Neuronal stem cell (in vitro differentiated cells): Measurements from ENCODE around the gene SLX1A.

Experiments used
- DNase-seq: peaks from one replicate; pipeline ENCODE4 v3.0.0-alpha.2; 2013; ENCODE audit warnings: low spot score
- H2AFZ ChIP-seq: one replicate; pipeline ENCODE4 v1.6.1; 2013; ENCODE audit warnings: mild to moderate bottlenecking, low read length, inconsistent platforms
- H2AK5ac ChIP-seq: 2 replicates; pipeline ENCODE4 v1.6.1; 2013; ENCODE audit warnings: low read depth, mild to moderate bottlenecking, inconsistent platforms, low read length, moderate library complexity, mixed read lengths
- H2BK120ac ChIP-seq: 2 replicates; pipeline ENCODE4 v1.6.1; 2013; ENCODE audit warnings: low read depth, mild to moderate bottlenecking, inconsistent platforms, low read length, moderate library complexity, mixed read lengths
- H2BK12ac ChIP-seq: one replicate; pipeline ENCODE4 v1.6.1; 2013; ENCODE audit warnings: low read length, inconsistent platforms
- H2BK15ac ChIP-seq: 2 replicates; pipeline ENCODE4 v1.6.1; 2013; ENCODE audit warnings: mild to moderate bottlenecking, low read length, inconsistent platforms, mixed read lengths
- H2BK5ac ChIP-seq: one replicate; pipeline ENCODE4 v1.6.1; 2013; ENCODE audit warnings: inconsistent platforms, mild to moderate bottlenecking, low read length, moderate library complexity
- H3K14ac ChIP-seq: one replicate; pipeline ENCODE4 v1.6.1; 2013; ENCODE audit warnings: low read length, inconsistent platforms
- H3K18ac ChIP-seq: 2 replicates; pipeline ENCODE4 v1.6.1; 2013; ENCODE audit warnings: low read length, inconsistent platforms
- H3K23ac ChIP-seq: 2 replicates; pipeline ENCODE4 v1.6.1; 2013; ENCODE audit warnings: low read depth, mild to moderate bottlenecking, mixed read lengths, low read length, inconsistent platforms; ENCODE audit not compliant: poor library complexity
- H3K27ac ChIP-seq: replicated peaks from 3 replicates; pipeline ENCODE4 v1.5.1; 2013; ENCODE audit warnings: low read length, inconsistent platforms
- H3K27me3 ChIP-seq, 3 experiments: 2 replicates each; pipeline ENCODE4 v1.6.1; 2013; ENCODE audit warnings: low read length in 3 of 3, mild to moderate bottlenecking in 2 of 3, inconsistent platforms in 1 of 3, low read depth in 1 of 3, mixed read lengths in 1 of 3, moderate library complexity in 1 of 3; ENCODE audit not compliant: control insufficient read depth in 3 of 3, insufficient read depth in 3 of 3
- H3K36me3 ChIP-seq, 2 donors: replicated peaks in 1 of 2; 2 replicates each; pipeline ENCODE4 v1.6.1; 2013; ENCODE audit warnings: low read length in 2 of 2; ENCODE audit not compliant: control insufficient read depth in 2 of 2, insufficient read depth in 2 of 2
- H3K4ac ChIP-seq: 2 replicates; pipeline ENCODE4 v1.6.1; 2013; ENCODE audit warnings: inconsistent platforms, mild to moderate bottlenecking, low read length, moderate library complexity
- H3K4me1 ChIP-seq, 2 donors: 1 replicate in 1 of 2; 2 replicates in 1 of 2; pipeline ENCODE4 v1.6.1; 2013; ENCODE audit warnings: low read length in 2 of 2, low read depth in 1 of 2; ENCODE audit not compliant: control insufficient read depth in 2 of 2, insufficient read depth in 1 of 2
- H3K4me2 ChIP-seq: one replicate; pipeline ENCODE4 v1.6.1; 2013; ENCODE audit warnings: mild to moderate bottlenecking, low read length, inconsistent platforms; ENCODE audit not compliant: insufficient read depth, poor library complexity, severe bottlenecking
- H3K4me3 ChIP-seq, 2 donors: 2 replicates each; pipeline ENCODE4 v1.5.1; 2013; ENCODE audit warnings: low read length in 2 of 2, mild to moderate bottlenecking in 2 of 2, inconsistent platforms in 1 of 2, moderate library complexity in 1 of 2
- H3K79me1 ChIP-seq: one replicate; pipeline ENCODE4 v1.6.1; 2013; ENCODE audit warnings: low read depth, mild to moderate bottlenecking, inconsistent platforms, low read length, moderate library complexity
- H3K9ac ChIP-seq: one replicate; pipeline ENCODE4 v1.6.1; 2013; ENCODE audit warnings: mild to moderate bottlenecking, low read depth, low read length, inconsistent platforms; ENCODE audit not compliant: poor library complexity
- H3K9me3 ChIP-seq, 2 donors: replicated peaks in 1 of 2; 2 replicates each; pipeline versions ENCODE3 to v1.6.1; 2013; ENCODE audit warnings: low read length in 2 of 2, mild to moderate bottlenecking in 2 of 2, inconsistent platforms in 1 of 2, low read depth in 1 of 2, mixed read lengths in 1 of 2, moderate library complexity in 1 of 2; ENCODE audit not compliant: control insufficient read depth in 2 of 2, insufficient read depth in 1 of 2
- H4K8ac ChIP-seq: one replicate; pipeline ENCODE4 v1.6.1; 2013; ENCODE audit warnings: low read depth, mild to moderate bottlenecking, inconsistent platforms, low read length, moderate library complexity
- H4K91ac ChIP-seq: one replicate; pipeline ENCODE4 v1.6.1; 2013; ENCODE audit warnings: low read length, low read depth, mild to moderate bottlenecking, inconsistent platforms; ENCODE audit not compliant: poor library complexity
- WGBS, 2 donors: extraction: QIAGEN DNeasy Blood & Tissue Kit; methylation state at CpG; one replicate each; pipeline ENCODE4 v1.1.7; 2013; ENCODE audit warnings: missing lambda C conversion rate in 2 of 2, mixed read lengths in 1 of 2; ENCODE audit not compliant: insufficient read length in 2 of 2, insufficient replicate concordance in 1 of 2; ENCODE audit errors: extremely low coverage in 2 of 2; 5-methylcytosine and 5-hydroxymethylcytosine counted together

The SLX1A gene

GRCh38 chr16:30155188-30155587, 38.5 kb upstream of the SLX1A start:
- H3K36me3 ChIP-seq, result no peaks in the 10 kb centered on the region
- H2AFZ ChIP-seq, result no peak overlapping the region
- H3K23ac ChIP-seq, result no peak overlapping the region
- H4K91ac ChIP-seq, result no peak overlapping the region
- no peaks in the 10 kb centered on the region for H3K27me3 ChIP-seq
- H3K9me3 ChIP-seq, result no peaks in the 10 kb centered on the region
- no peak overlapping the region for H3K4ac ChIP-seq
- no peak overlapping the region for H3K18ac ChIP-seq
- H3K27ac ChIP-seq, result no peak overlapping the region
- H3K14ac ChIP-seq, result no peak overlapping the region
- H2BK15ac ChIP-seq, result no peak overlapping the region
- no peak for DNase-seq
- H2BK12ac ChIP-seq, result no peak overlapping the region
- H3K9ac ChIP-seq, result no peak overlapping the region
- no peak overlapping the region for H2BK5ac ChIP-seq
- H3K79me1 ChIP-seq, result no peaks in the 10 kb centered on the region
- no peak overlapping the region for H3K4me3 ChIP-seq
- no CpG with 5 or more reads among the region's 5 CpGs for WGBS, 2 donors
- no peak overlapping the region for H4K8ac ChIP-seq
- H3K4me1 ChIP-seq, result no peaks in the 10 kb centered on the region
- no peak overlapping the region for H3K4me2 ChIP-seq
- no peak overlapping the region for H2AK5ac ChIP-seq
- no peak overlapping the region for H2BK120ac ChIP-seq

- Histone ChIP-seq H3K79me1 (no peaks in the 10 kb centered on the region), H2BK15ac (no peak overlapping the region), H4K91ac (no peak overlapping the region), H3K4me2 (no peak overlapping the region), H2BK5ac (no peak overlapping the region), H3K27ac (no peak overlapping the region), H2BK12ac (no peak overlapping the region), H3K9me3 (no peaks in the 10 kb centered on the region), H3K9ac (no peak overlapping the region), H3K4ac (no peak overlapping the region), H3K4me1 (no peaks in the 10 kb centered on the region), H3K18ac (no peak overlapping the region), H4K8ac (no peak overlapping the region), H3K14ac (no peak overlapping the region), H2BK120ac (no peak overlapping the region), H3K4me3 (no peak overlapping the region), H3K27me3 (peaks cover 0 to 3% (median 0%) of the 10 kb centered on the region in 3 experiments), H3K36me3 (no peaks in the 10 kb centered on the region), H3K23ac (no peak overlapping the region), H2AK5ac (no peak overlapping the region), H2AFZ (no peak overlapping the region)
- WGBS, 2 donors, result no CpG with 5 or more reads among the region's 1 CpG
- no peak for DNase-seq
Measured at GRCh38 chr16:30157214-30157613, 36.5 kb upstream of the SLX1A start.

GRCh38 chr16:30163538-30163937, 30.1 kb upstream of the SLX1A start:
- no peaks in the 10 kb centered on the region for H3K4me1 ChIP-seq
- no peak overlapping the region for H4K8ac ChIP-seq
- no peak overlapping the region for H2BK12ac ChIP-seq
- H3K4ac ChIP-seq, result no peak overlapping the region
- no peaks in the 10 kb centered on the region for H3K79me1 ChIP-seq
- no peaks in the 10 kb centered on the region for H3K9me3 ChIP-seq
- no peak overlapping the region for H3K9ac ChIP-seq
- no peak overlapping the region for H3K27ac ChIP-seq
- H2AFZ ChIP-seq, result no peak overlapping the region
- H3K4me3 ChIP-seq, result no peak overlapping the region
- no peak overlapping the region for H2BK120ac ChIP-seq
- H3K36me3 ChIP-seq, result no peaks in the 10 kb centered on the region
- H2BK5ac ChIP-seq, result no peak overlapping the region
- no peak overlapping the region for H3K23ac ChIP-seq
- WGBS, 2 donors, result no CpG with 5 or more reads among the region's 3 CpGs
- no peak overlapping the region for H3K4me2 ChIP-seq
- H3K14ac ChIP-seq, result no peak overlapping the region
- H2BK15ac ChIP-seq, result no peak overlapping the region
- no peak overlapping the region for H3K18ac ChIP-seq
- H3K27me3 ChIP-seq, result peaks cover 0 to 3% (median 2%) of the 10 kb centered on the region in 3 experiments
- no peak overlapping the region for H2AK5ac ChIP-seq
- H4K91ac ChIP-seq, result no peak overlapping the region
- no peak for DNase-seq

GRCh38 chr16:30166202-30166902, 27.3 kb upstream of the SLX1A start:
- H3K14ac ChIP-seq, result no peak overlapping the region
- no peak overlapping the region for H2AK5ac ChIP-seq
- no peak overlapping the region for H3K4me3 ChIP-seq
- no peak overlapping the region for H3K18ac ChIP-seq
- peaks cover 0 to 3% (median 2%) of the 10 kb centered on the region in 3 experiments for H3K27me3 ChIP-seq
- no peak overlapping the region for H3K4ac ChIP-seq
- no peak overlapping the region for H3K9ac ChIP-seq
- H3K79me1 ChIP-seq, result no peaks in the 10 kb centered on the region
- H4K8ac ChIP-seq, result no peak overlapping the region
- no CpG with 5 or more reads among the region's 11 CpGs for WGBS, 2 donors
- H4K91ac ChIP-seq, result no peak overlapping the region
- H2BK5ac ChIP-seq, result no peak overlapping the region
- no peak overlapping the region for H2AFZ ChIP-seq
- no peak overlapping the region for H2BK120ac ChIP-seq
- DNase-seq, result no peak
- H2BK12ac ChIP-seq, result no peak overlapping the region
- no peak overlapping the region for H3K4me2 ChIP-seq
- no peaks in the 10 kb centered on the region for H3K36me3 ChIP-seq
- no peak overlapping the region for H2BK15ac ChIP-seq
- no peak overlapping the region for H3K23ac ChIP-seq
- no peak overlapping the region for H3K27ac ChIP-seq
- H3K4me1 ChIP-seq, result peaks cover 0 to 1% of the 10 kb centered on the region in 2 donors
- H3K9me3 ChIP-seq, result no peaks in the 10 kb centered on the region
